SH-SY5Y (cell line): ENCODE results near the gene PPM1A.

Experiments used
- GATA2 ChIP-seq: IDR thresholded peaks from 2 replicates; pipeline ENCODE4 v1.6.1; 2011; ENCODE audit warnings: mild to moderate bottlenecking, low read depth, low read length
- GATA3 ChIP-seq: IDR thresholded peaks from 2 replicates; pipeline ENCODE4 v1.6.1; 2011; ENCODE audit warnings: low read depth, mild to moderate bottlenecking, low read length, moderate library complexity

- TF ChIP-seq GATA2 (no peak), GATA3 (no peak)
Measured at GRCh38 chr14:60288279-60288678, 39.3 kb downstream of the PPM1A start.
